Common myeloid progenitor, CD34-positive (primary cell): ENCODE measurements around the gene KLHL30.

Experiments used
- CTCF ChIA-PET: fragments of 350-600 bp; sonication (Branson Sonifier 250); formaldehyde crosslinking; loops from one replicate; lab custom pipeline; 2021; ENCODE audit warnings: antibody characterized with exemption; lab: Charles Lee
- POLR2A ChIA-PET: fragments of 350-600 bp; sonication (Branson Sonifier 250); formaldehyde crosslinking; loops from one replicate; lab custom pipeline; 2021; ENCODE audit warnings: antibody characterized with exemption; lab: Charles Lee
- DNase-seq, 3 donors: peaks; one replicate each; pipeline versions ENCODE4 v3.0.0 to v3.0.0-alpha.2; 2013
- H3K27ac ChIP-seq, 2 experiments: 1 replicate in 1 of 2; 2 replicates in 1 of 2; pipeline ENCODE4 v1.7.0; 2013; ENCODE audit warnings: inconsistent platforms in 2 of 2, low read length in 2 of 2, mild to moderate bottlenecking in 2 of 2, low read depth in 1 of 2, moderate library complexity in 1 of 2; ENCODE audit not compliant: severe bottlenecking in 2 of 2, insufficient read depth in 1 of 2, poor library complexity in 1 of 2
- H3K27me3 ChIP-seq, 5 experiments: replicated peaks in 2 of 5; 1 replicate in 3 of 5; 2 replicates in 2 of 5; pipeline versions ENCODE4 v1.6.1 to v1.7.0; 2013; ENCODE audit warnings: low read length in 4 of 5, mild to moderate bottlenecking in 2 of 5, moderate library complexity in 2 of 5, inconsistent platforms in 1 of 5; ENCODE audit not compliant: insufficient read depth in 5 of 5, control insufficient read depth in 4 of 5
- H3K36me3 ChIP-seq, 4 experiments: 1 replicate in 2 of 4; 2 replicates in 2 of 4; pipeline versions ENCODE4 v1.6.1 to v1.7.0; 2013; ENCODE audit warnings: low read length in 3 of 4, control low read depth in 1 of 4, mild to moderate bottlenecking in 1 of 4; ENCODE audit not compliant: control insufficient read depth in 4 of 4, insufficient read depth in 4 of 4
- H3K4me1 ChIP-seq, 4 experiments: 1 replicate in 3 of 4; 2 replicates in 1 of 4; pipeline versions ENCODE4 v1.6.1 to v1.7.1; 2013; ENCODE audit warnings: low read length in 3 of 4, mild to moderate bottlenecking in 3 of 4, control low read depth in 1 of 4, inconsistent platforms in 1 of 4, moderate library complexity in 1 of 4; ENCODE audit not compliant: control insufficient read depth in 4 of 4, insufficient read depth in 4 of 4; ENCODE audit errors: control extremely low read depth in 1 of 4
- H3K4me3 ChIP-seq, 7 experiments: 1 replicate in 4 of 7; 2 replicates in 3 of 7; pipeline versions ENCODE4 v1.5.1 to v1.7.0; 2013; ENCODE audit warnings: mild to moderate bottlenecking in 7 of 7, low read length in 6 of 7, moderate library complexity in 6 of 7, inconsistent platforms in 2 of 7, low read depth in 2 of 7, control low read depth in 1 of 7; ENCODE audit not compliant: insufficient read depth in 4 of 7, control insufficient read depth in 1 of 7; ENCODE audit errors: extremely low read depth in 1 of 7
- H3K9me3 ChIP-seq, 5 experiments: 1 replicate in 4 of 5; 2 replicates in 1 of 5; pipeline versions ENCODE4 v1.6.1 to v1.7.1; 2013; ENCODE audit warnings: low read length in 4 of 5, mild to moderate bottlenecking in 2 of 5, inconsistent platforms in 1 of 5, low read depth in 1 of 5, moderate library complexity in 1 of 5; ENCODE audit not compliant: control insufficient read depth in 4 of 5, insufficient read depth in 2 of 5; ENCODE audit errors: control extremely low read depth in 1 of 5
- WGBS: methylation state at CpG from one replicate; pipeline ENCODE4 v1.1.5; 2013; ENCODE audit not compliant: insufficient coverage; 5-methylcytosine and 5-hydroxymethylcytosine counted together

KLHL30 gene

GRCh38 chr2:238137885-238138284 lies 583 bp upstream of the KLHL30 start:
- H3K4me3 ChIP-seq, result no peak overlapping the region
- CTCF ChIA-PET, result interaction anchor here (0.9 to 1.8 kb wide), 5 partner anchors 9 to 54 kb away, joined by 3 to 4 read pairs (median 3); no protein-coding TSS in a partner anchor
- POLR2A ChIA-PET, result no interaction called here

DNA sequence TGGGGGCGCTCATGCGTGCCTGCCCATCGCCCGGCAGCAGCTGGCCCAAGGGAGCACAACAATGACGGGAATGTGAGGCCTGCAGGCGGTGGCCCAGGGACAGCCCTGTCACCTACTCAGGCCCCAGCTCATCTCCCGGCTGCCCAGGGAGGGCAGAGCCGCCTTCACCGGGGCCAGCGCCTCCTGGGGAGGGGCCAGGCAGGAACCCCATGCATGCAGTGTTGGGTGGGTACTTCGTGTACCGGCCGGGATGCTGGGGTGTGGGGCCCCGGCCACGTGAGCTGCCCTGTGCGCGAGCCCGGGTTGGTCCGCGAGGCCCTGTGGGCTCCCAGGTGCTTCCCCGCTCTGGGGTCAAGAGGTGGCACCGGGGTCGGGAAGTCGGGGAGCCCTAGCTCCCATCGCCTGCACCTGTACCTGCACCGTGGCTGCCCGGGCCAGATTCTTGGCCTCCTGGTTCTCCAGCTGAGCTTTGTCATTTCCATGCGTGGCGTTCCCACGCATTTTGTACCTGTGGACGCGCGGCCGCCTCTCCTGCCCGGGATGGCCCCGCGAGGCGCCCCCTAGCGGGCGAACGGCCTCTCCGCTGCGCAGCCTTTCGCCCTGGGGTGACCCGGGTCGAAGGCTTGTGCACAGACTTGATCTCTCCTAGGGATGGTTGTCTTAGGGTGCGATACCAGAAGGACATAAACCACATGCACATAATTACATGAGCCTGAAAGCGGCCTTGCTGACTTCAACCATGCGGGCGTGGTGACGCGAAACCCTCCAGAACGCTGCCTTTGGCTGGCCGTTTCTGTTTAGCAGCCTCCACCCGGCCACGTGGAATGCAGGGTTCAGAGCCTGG lies 950 bp downstream of the KLHL30 start:
- CTCF ChIA-PET, result interaction anchor here (1.3 to 2.1 kb wide), 2 partner anchors 11 to 15 kb away, joined by 3 to 7 read pairs; no protein-coding TSS in a partner anchor
- Histone ChIP-seq H3K27ac (no peak overlapping the region), H3K4me1 (peaks cover 0 to 25% (median 17%) of the 10 kb centered on the region in 4 experiments), H3K9me3 (no peaks in the 10 kb centered on the region), H3K36me3 (no peaks in the 10 kb centered on the region), H3K4me3 (no peak overlapping the region), H3K27me3 (no peaks in the 10 kb centered on the region)
- no peak for DNase-seq
- WGBS, result 60% methylated on average over 52 of the region's 56 CpGs
- POLR2A ChIA-PET, result no interaction called here

More at GRCh38 chr2:238137885-238138284, 583 bp upstream of the KLHL30 start:
- Histone ChIP-seq H3K27me3 (no peaks in the 10 kb centered on the region), H3K4me1 (peaks cover 0 to 20% (median 16%) of the 10 kb centered on the region in 4 experiments), H3K36me3 (no peaks in the 10 kb centered on the region), H3K27ac (no peak overlapping the region), H3K9me3 (no peaks in the 10 kb centered on the region)
- 96% methylated on average over 13 of the region's 13 CpGs for WGBS
- DNase-seq, result no peak

- 93% methylated on average over 7 of the region's 7 CpGs for WGBS
These were observed 1.6 kb downstream of the KLHL30 start for GRCh38 chr2:238140040-238140439.

DNA sequence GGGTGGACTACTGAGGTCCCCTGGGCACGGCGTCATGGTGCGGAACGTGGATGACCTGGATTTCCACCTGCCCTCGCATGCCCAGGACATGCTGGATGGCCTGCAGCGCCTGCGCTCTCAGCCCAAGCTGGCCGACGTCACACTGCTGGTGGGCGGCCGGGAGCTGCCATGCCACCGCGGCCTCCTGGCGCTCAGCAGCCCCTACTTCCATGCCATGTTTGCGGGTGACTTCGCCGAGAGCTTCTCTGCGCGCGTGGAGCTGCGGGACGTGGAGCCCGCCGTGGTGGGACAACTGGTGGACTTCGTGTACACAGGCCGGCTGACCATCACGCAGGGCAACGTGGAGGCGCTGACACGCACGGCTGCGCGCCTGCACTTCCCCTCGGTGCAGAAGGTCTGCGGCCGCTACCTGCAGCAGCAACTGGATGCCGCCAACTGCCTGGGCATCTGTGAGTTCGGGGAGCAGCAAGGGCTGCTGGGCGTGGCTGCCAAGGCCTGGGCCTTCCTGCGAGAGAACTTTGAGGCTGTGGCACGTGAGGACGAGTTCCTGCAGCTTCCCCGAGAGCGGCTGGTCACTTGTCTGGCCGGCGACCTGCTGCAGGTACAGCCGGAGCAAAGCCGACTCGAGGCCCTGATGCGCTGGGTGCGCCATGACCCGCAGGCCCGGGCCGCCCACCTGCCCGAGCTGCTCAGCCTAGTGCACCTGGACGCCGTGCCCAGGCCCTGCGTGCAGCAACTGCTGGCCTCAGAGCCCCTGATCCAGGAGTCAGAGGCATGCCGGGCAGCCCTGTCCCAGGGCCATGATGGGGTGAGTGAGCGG lies 2.5 kb downstream of the KLHL30 start:
- peaks cover 0 to 25% (median 17%) of the 10 kb centered on the region in 4 experiments for H3K4me1 ChIP-seq
- ChIA-PET CTCF (interaction anchor here (1.3 to 2.1 kb wide), 2 partner anchors 13 to 14 kb away, joined by 3 to 7 read pairs; no protein-coding TSS in a partner anchor), POLR2A (no interaction called here)
- no peak for DNase-seq
- no peak overlapping the region for H3K4me3 ChIP-seq
- 95% methylated on average over 58 of the region's 60 CpGs for WGBS
- H3K36me3 ChIP-seq, result no peaks in the 10 kb centered on the region
- no peaks in the 10 kb centered on the region for H3K9me3 ChIP-seq
- H3K27me3 ChIP-seq, result no peaks in the 10 kb centered on the region
- H3K27ac ChIP-seq, result no peak overlapping the region

More at GRCh38 chr2:238140040-238140439, 1.6 kb downstream of the KLHL30 start:
- Histone ChIP-seq H3K4me1 (peaks cover 0 to 25% (median 17%) of the 10 kb centered on the region in 4 experiments), H3K36me3 (no peaks in the 10 kb centered on the region), H3K4me3 (no peak overlapping the region), H3K27me3 (no peaks in the 10 kb centered on the region), H3K27ac (no peak overlapping the region), H3K9me3 (no peaks in the 10 kb centered on the region)
- ChIA-PET POLR2A (no interaction called here), CTCF (interaction anchor here (1.3 to 2.1 kb wide), 2 partner anchors 12 to 15 kb away, joined by 3 to 7 read pairs; no protein-coding TSS in a partner anchor)
- DNase-seq, result no peak

- CTCF ChIA-PET, result interaction anchor here (1.0 to 1.3 kb wide), 2 partner anchors 9 to 13 kb away, joined by 4 read pairs; no protein-coding TSS in a partner anchor
- no peaks in the 10 kb centered on the region for H3K27me3 ChIP-seq
- no peak overlapping the region for H3K27ac ChIP-seq
- WGBS, result 62% methylated on average over 10 of the region's 10 CpGs
- no peaks in the 10 kb centered on the region for H3K36me3 ChIP-seq
- no peaks in the 10 kb centered on the region for H3K9me3 ChIP-seq
- peaks cover 0 to 25% (median 17%) of the 10 kb centered on the region in 4 experiments for H3K4me1 ChIP-seq
- DNase-seq, result peak in 2 of 3 donors; percentile 60 to 64
- no peak overlapping the region for H3K4me3 ChIP-seq
- POLR2A ChIA-PET, result no interaction called here
These were observed 3.3 kb downstream of the KLHL30 start for GRCh38 chr2:238141541-238142318.

DNA sequence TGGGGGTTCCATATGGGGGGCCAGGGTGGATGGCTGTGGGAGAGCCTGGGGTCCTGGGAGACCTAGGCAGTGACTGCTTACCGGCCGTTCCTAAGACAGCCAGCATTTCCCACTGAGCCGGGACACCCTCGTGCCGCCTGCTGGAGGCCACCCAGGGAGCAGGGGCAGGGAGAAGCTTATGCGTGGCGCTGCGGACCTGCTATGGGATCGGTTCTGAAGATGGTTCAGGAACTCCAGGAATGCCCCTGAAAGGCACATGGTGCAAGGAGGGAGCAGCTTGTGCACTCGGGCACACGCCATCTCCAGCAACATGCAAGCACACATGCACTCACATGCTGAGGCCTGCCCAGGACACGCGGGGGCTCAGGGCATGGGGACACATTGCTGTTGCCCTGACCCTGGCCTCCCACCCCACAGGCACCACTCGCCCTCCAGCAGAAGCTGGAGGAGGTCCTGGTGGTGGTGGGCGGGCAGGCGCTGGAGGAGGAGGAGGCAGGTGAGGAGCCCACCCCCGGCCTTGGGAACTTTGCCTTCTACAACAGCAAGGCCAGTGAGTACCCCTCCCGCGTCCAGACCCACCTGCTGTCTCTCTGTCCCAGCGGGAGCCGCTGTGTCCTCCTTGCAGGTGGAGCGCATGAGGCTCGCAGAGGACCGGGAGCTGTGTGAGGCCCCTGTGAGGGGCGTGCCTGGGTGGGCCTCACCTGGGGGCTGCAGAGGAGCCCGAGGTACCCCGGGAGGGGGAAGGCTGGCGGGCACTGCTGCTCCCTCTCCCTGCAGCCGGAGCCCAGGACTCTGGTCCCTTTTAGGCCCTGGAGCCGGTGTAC lies 4.1 kb downstream of the KLHL30 start:
- Histone ChIP-seq H3K4me3 (no peak overlapping the region), H3K36me3 (no peaks in the 10 kb centered on the region), H3K27me3 (no peaks in the 10 kb centered on the region), H3K27ac (no peak overlapping the region), H3K9me3 (no peaks in the 10 kb centered on the region), H3K4me1 (peaks cover 0 to 25% (median 17%) of the 10 kb centered on the region in 4 experiments)
- 95% methylated on average over 25 of the region's 30 CpGs for WGBS
- ChIA-PET CTCF (interaction anchor here (1.0 to 1.3 kb wide), 2 partner anchors 10 to 12 kb away, joined by 4 read pairs; no protein-coding TSS in a partner anchor), POLR2A (no interaction called here)
- no peak for DNase-seq
